ENCODE results near the gene ADAMTS17. TPM values are rescaled to one million over a fixed set of nuclear protein-coding genes. Genes with fewer than 3 reads are reported as not detected.
A peak's percentile ranks its signal among the peaks of the same experiment; 100 is the strongest.

The ADAMTS17 gene
- total and polyA plus RNA-seq, 3 donors from 2014 or later = 6.8 to 17.8 (median 12.4) TPM

- Histone ChIP-seq H3K4me3 (no peak overlapping the region), H3K36me3 (ENCODE audit: low read depth, missing control alignments) (no peaks in the 10 kb centered on the region), H3K27ac (peak overlapping the region in 1 of 2 donors; percentile 44), H3K4me1 (no peaks in the 10 kb centered on the region), H3K27me3 (no peaks in the 10 kb centered on the region), H3K9me3 (no peaks in the 10 kb centered on the region)
- WGBS, 2 donors = 59 to 61% methylated on average over 14 to 15 of the region's 15 CpGs
- no peak for TF ChIP-seq CTCF (IDR thresholded peaks at IDR 0.05)
- TF ChIP-seq POLR2A (IDR thresholded peaks at IDR 0.05) = no peak
- DNase-seq = peak; percentile 68
- intact Hi-C loops (cut with DNase I; ENCODE audit: low total_unique reads) = no loop called here
These were observed 173.8 kb downstream of the ADAMTS17 start for GRCh38 chr15:100167884-100168375.

GRCh38 chr15:100166313-100166712 is 175.5 kb downstream of the ADAMTS17 start:
- no peak for DNase-seq
- H3K4me1 ChIP-seq = no peaks in the 10 kb centered on the region
- intact Hi-C loops (cut with DNase I; ENCODE audit: low total_unique reads) = no loop called here
- H3K9me3 ChIP-seq = no peaks in the 10 kb centered on the region
- H3K36me3 ChIP-seq (ENCODE audit: low read depth, missing control alignments) = no peaks in the 10 kb centered on the region
- 93 to 100% methylated on average over 1 of the region's 1 CpG for WGBS, 2 donors
- H3K4me3 ChIP-seq = no peak overlapping the region
- no peak overlapping the region for H3K27ac ChIP-seq
- TF ChIP-seq CTCF (IDR thresholded peaks at IDR 0.05) (no peak), POLR2A (IDR thresholded peaks at IDR 0.05) (no peak)
- H3K27me3 ChIP-seq = no peaks in the 10 kb centered on the region

GRCh38 chr15:100163961-100164360 is 177.8 kb downstream of the ADAMTS17 start:
- no peaks in the 10 kb centered on the region for H3K4me1 ChIP-seq
- no peak overlapping the region for H3K27ac ChIP-seq
- intact Hi-C loops (cut with DNase I; ENCODE audit: low total_unique reads) = no loop called here
- no peaks in the 10 kb centered on the region for H3K27me3 ChIP-seq
- H3K9me3 ChIP-seq = no peaks in the 10 kb centered on the region
- no peak overlapping the region for H3K4me3 ChIP-seq
- H3K36me3 ChIP-seq (ENCODE audit: low read depth, missing control alignments) = no peaks in the 10 kb centered on the region
- 90 to 91% methylated on average over 3 of the region's 3 CpGs for WGBS, 2 donors
- DNase-seq = no peak
- no peak for TF ChIP-seq POLR2A (IDR thresholded peaks at IDR 0.05)
- TF ChIP-seq CTCF (IDR thresholded peaks at IDR 0.05) = no peak

DNA sequence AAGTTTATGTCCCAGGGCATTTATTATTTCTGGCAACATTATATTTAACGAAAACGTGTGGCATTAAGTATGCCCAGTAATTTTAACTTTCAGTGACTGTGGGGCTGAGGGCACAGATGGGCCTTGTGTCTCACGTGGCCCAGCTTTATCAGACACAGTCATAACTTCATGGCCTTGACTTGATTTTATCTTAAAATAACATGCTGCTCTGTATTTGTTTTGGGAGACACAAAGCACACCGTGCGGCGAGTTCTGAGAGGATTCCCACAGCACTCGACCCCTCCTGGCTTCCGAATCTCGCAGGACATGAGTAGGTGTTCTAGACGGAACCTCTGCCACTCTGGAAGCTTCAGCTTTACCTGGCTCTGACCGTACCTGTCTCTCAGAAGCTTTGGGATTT is 180.8 kb downstream of the ADAMTS17 start:
- H3K27me3 ChIP-seq = no peaks in the 10 kb centered on the region
- H3K36me3 ChIP-seq (ENCODE audit: low read depth, missing control alignments) = no peaks in the 10 kb centered on the region
- H3K4me1 ChIP-seq = no peaks in the 10 kb centered on the region
- DNase-seq = no peak
- no peak overlapping the region for H3K27ac ChIP-seq
- TF ChIP-seq POLR2A (IDR thresholded peaks at IDR 0.05) = no peak
- no peak for TF ChIP-seq CTCF (IDR thresholded peaks at IDR 0.05)
- no peaks in the 10 kb centered on the region for H3K9me3 ChIP-seq
- 61 to 77% methylated on average over 11 of the region's 11 CpGs for WGBS, 2 donors
- intact Hi-C loops (cut with DNase I; ENCODE audit: low total_unique reads) = no loop called here
- H3K4me3 ChIP-seq = no peak overlapping the region

- H3K4me1 ChIP-seq = no peaks in the 10 kb centered on the region
- intact Hi-C loops (cut with DNase I; ENCODE audit: low total_unique reads) = no loop called here
These were observed 182.3 kb downstream of the ADAMTS17 start for GRCh38 chr15:100159436-100159835.

More at GRCh38 chr15:100159436-100159835, 182.3 kb downstream of the ADAMTS17 start:
- no peak overlapping the region for H3K27ac ChIP-seq
- 65% methylated on average over 2 of the region's 2 CpGs for WGBS, 2 donors
- H3K9me3 ChIP-seq = no peaks in the 10 kb centered on the region
- H3K36me3 ChIP-seq (ENCODE audit: low read depth, missing control alignments) = no peaks in the 10 kb centered on the region
- TF ChIP-seq POLR2A (IDR thresholded peaks at IDR 0.05) (no peak), CTCF (IDR thresholded peaks at IDR 0.05) (no peak)
- no peaks in the 10 kb centered on the region for H3K27me3 ChIP-seq
- no peak overlapping the region for H3K4me3 ChIP-seq
- DNase-seq = no peak

Measured in testis (tissue), 3 donors.